ENCODE data around the gene ZNF487. TPM values are rescaled to one million over a fixed set of nuclear protein-coding genes. Genes with fewer than 3 reads are reported as not detected.

ZNF487 gene
- total and polyA plus RNA-seq, 2 of the 13 experiments (the other 11 are each of a cell fraction or from before 2014, with no cell fraction given) = 7.4 to 8.8 TPM

- no peak for TF ChIP-seq PLSCR1 (CRISPR knock-in tag; IDR thresholded peaks at IDR 0.05; ENCODE audit: borderline replicate concordance)
- peak; percentile 58; the same call in 1 of the 2 replicates for TF ChIP-seq ZBTB7B (CRISPR knock-in tag; IDR thresholded peaks at IDR 0.05)
- no peak for TF ChIP-seq ZSCAN25 (CRISPR knock-in tag; IDR thresholded peaks at IDR 0.05)
- TF ChIP-seq ZNF652 (CRISPR knock-in tag; IDR thresholded peaks at IDR 0.05; ENCODE audit: borderline replicate concordance, low read depth) = no peak
- no peak for TF ChIP-seq SETDB1 (CRISPR knock-in tag; IDR thresholded peaks at IDR 0.05; ENCODE audit: borderline replicate concordance)
- peak; percentile 49; the same call in 1 of the 2 replicates for TF ChIP-seq ZBTB34 (CRISPR knock-in tag; IDR thresholded peaks at IDR 0.05)
- TF ChIP-seq ZNF713 (CRISPR knock-in tag; IDR thresholded peaks at IDR 0.05) = no peak
- TF ChIP-seq SRSF4 (IDR thresholded peaks at IDR 0.05; ENCODE audit: low read depth, low read length, poor library complexity, severe bottlenecking) = no peak
- TF ChIP-seq HNF1A (IDR thresholded peaks at IDR 0.05; ENCODE audit: low read depth) = peak; percentile 46; the same call in 1 of the 2 replicates
- peak; percentile 63; the same call in 1 of the 2 replicates for TF ChIP-seq HNF1A (CRISPR knock-in tag; IDR thresholded peaks at IDR 0.05; ENCODE audit: borderline replicate concordance)
- no peak for TF ChIP-seq CERS6 (CRISPR knock-in tag; IDR thresholded peaks at IDR 0.05)
- TF ChIP-seq ZFP91 (CRISPR knock-in tag; IDR thresholded peaks at IDR 0.05; ENCODE audit: borderline replicate concordance) = peak; percentile 37; the same call in 1 of the 2 replicates
- TF ChIP-seq SMC3 (IDR thresholded peaks at IDR 0.05; ENCODE audit: low read length) = no peak
- 0 out of 4 replicates have a peak, but pooled peaks of 1 of the 2 experiments have one; percentile 15 for TF ChIP-seq ATF4 (CRISPR knock-in tag; IDR thresholded peaks at IDR 0.05)
- no peak for TF ChIP-seq SRF (IDR thresholded peaks at IDR 0.05; ENCODE audit: low read depth, low read length)
- TF ChIP-seq ZNF607 (CRISPR knock-in tag; IDR thresholded peaks at IDR 0.05; ENCODE audit: borderline replicate concordance) = no peak
- peak; percentile 33; the same call in 1 of the 2 replicates for TF ChIP-seq POLR2G (IDR thresholded peaks at IDR 0.05; ENCODE audit: low read depth, low read length)
Observed at GRCh38 chr10:43417950-43418768, 18.8 kb upstream of the ZNF487 start (continued).

Data from HepG2 (cell line).